SJSA1 (cell line): Measurements from ENCODE around the gene MBL2. TPM values are rescaled to one million over a fixed set of nuclear protein-coding genes. Genes with fewer than 3 reads are reported as not detected.

Experiments
- DNase-seq, 2 experiments: peaks; one replicate each; pipeline ENCODE4 v3.0.0-alpha.2; 2015 to 2020; ENCODE audit warnings: low spot score in 2 of 2, low read depth in 1 of 2
- H3K27ac ChIP-seq: fragments of 250-450 bp; sonication (Bioruptor Pico); 2 replicates; pipeline ENCODE4 v1.5.1; 2020; ENCODE audit warnings: mild to moderate bottlenecking, moderate library complexity
- H3K27me3 ChIP-seq: fragments of 250-450 bp; sonication (Bioruptor Pico); replicated peaks from 2 replicates; pipeline ENCODE4 v1.5.1; 2020; ENCODE audit warnings: mild to moderate bottlenecking, moderate library complexity
- H3K36me3 ChIP-seq: fragments of 250-450 bp; sonication (Bioruptor Pico); 2 replicates; pipeline ENCODE4 v1.5.1; 2020; ENCODE audit warnings: mild to moderate bottlenecking
- H3K4me1 ChIP-seq: fragments of 250-450 bp; sonication (Bioruptor Pico); replicated peaks from 2 replicates; pipeline ENCODE4 v1.6.1; 2021; ENCODE audit warnings: mild to moderate bottlenecking
- H3K4me3 ChIP-seq: fragments of 250-450 bp; sonication (Bioruptor Pico); 2 replicates; pipeline ENCODE4 v1.5.1; 2020; ENCODE audit warnings: mild to moderate bottlenecking
- H3K9me3 ChIP-seq: fragments of 250-450 bp; sonication (Bioruptor Pico); replicated peaks from 2 replicates; pipeline ENCODE4 v1.5.1; 2020; ENCODE audit warnings: mild to moderate bottlenecking
- total RNA-seq: library from RNA; depleted of rRNA; stranded (reverse); fragments of >200 nt; shearing (Covaris generic); gene quantifications from 2 replicates; pipeline ENCODE4 v1.2.3, GENCODE V29; 2014

Gene MBL2
- total RNA-seq, 1 experiment from 2014 or later = not detected

GRCh38 chr10:52779541-52780390, 7.2 kb upstream of the MBL2 start:
- Histone ChIP-seq H3K9me3 (no peaks in the 10 kb centered on the region), H3K4me3 (no peak overlapping the region), H3K4me1 (no peaks in the 10 kb centered on the region), H3K36me3 (no peaks in the 10 kb centered on the region), H3K27me3 (no peaks in the 10 kb centered on the region), H3K27ac (no peak overlapping the region)
- peak; percentile 30 to 59 for DNase-seq

- Histone ChIP-seq H3K4me3 (no peak overlapping the region), H3K27me3 (no peaks in the 10 kb centered on the region), H3K27ac (no peak overlapping the region), H3K4me1 (no peaks in the 10 kb centered on the region), H3K36me3 (no peaks in the 10 kb centered on the region), H3K9me3 (no peaks in the 10 kb centered on the region)
- no peak for DNase-seq
Observed at GRCh38 chr10:52778511-52779392, 6.2 kb upstream of the MBL2 start.

- Histone ChIP-seq H3K9me3 (no peaks in the 10 kb centered on the region), H3K27ac (no peak overlapping the region)
Observed at GRCh38 chr10:52777414-52777813, 4.8 kb upstream of the MBL2 start.

GRCh38 chr10:52776471-52776903, 3.9 kb upstream of the MBL2 start:
- no peak overlapping the region for H3K27ac ChIP-seq

More at GRCh38 chr10:52777414-52777813, 4.8 kb upstream of the MBL2 start:
- Histone ChIP-seq H3K27me3 (no peaks in the 10 kb centered on the region), H3K4me1 (no peaks in the 10 kb centered on the region), H3K36me3 (no peaks in the 10 kb centered on the region), H3K4me3 (no peak overlapping the region)
- no peak for DNase-seq

GRCh38 chr10:52775132-52775647, 2.6 kb upstream of the MBL2 start:
- H3K27ac ChIP-seq = no peak overlapping the region
- no peaks in the 10 kb centered on the region for H3K9me3 ChIP-seq
- no peaks in the 10 kb centered on the region for H3K27me3 ChIP-seq
- H3K4me3 ChIP-seq = no peak overlapping the region
- DNase-seq = no peak
- no peaks in the 10 kb centered on the region for H3K4me1 ChIP-seq
- H3K36me3 ChIP-seq = no peaks in the 10 kb centered on the region

More at GRCh38 chr10:52776471-52776903, 3.9 kb upstream of the MBL2 start:
- Histone ChIP-seq H3K27me3 (no peaks in the 10 kb centered on the region), H3K36me3 (no peaks in the 10 kb centered on the region), H3K4me3 (no peak overlapping the region), H3K9me3 (no peaks in the 10 kb centered on the region), H3K4me1 (no peaks in the 10 kb centered on the region)
- DNase-seq = no peak

GRCh38 chr10:52774600-52775106, 2.1 kb upstream of the MBL2 start:
- H3K36me3 ChIP-seq = no peaks in the 10 kb centered on the region
- H3K27me3 ChIP-seq = no peaks in the 10 kb centered on the region
- no peaks in the 10 kb centered on the region for H3K9me3 ChIP-seq
- H3K4me1 ChIP-seq = no peaks in the 10 kb centered on the region
- H3K27ac ChIP-seq = no peak overlapping the region
- no peak overlapping the region for H3K4me3 ChIP-seq
- no peak for DNase-seq

GRCh38 chr10:52774182-52774581, 1.6 kb upstream of the MBL2 start:
- Histone ChIP-seq H3K4me3 (no peak overlapping the region), H3K4me1 (no peaks in the 10 kb centered on the region), H3K9me3 (no peaks in the 10 kb centered on the region), H3K27ac (no peak overlapping the region), H3K27me3 (no peaks in the 10 kb centered on the region), H3K36me3 (no peaks in the 10 kb centered on the region)
- DNase-seq = no peak

- Histone ChIP-seq H3K4me3 (no peak overlapping the region), H3K4me1 (no peaks in the 10 kb centered on the region), H3K9me3 (no peaks in the 10 kb centered on the region), H3K36me3 (no peaks in the 10 kb centered on the region), H3K27me3 (0 out of 2 replicates have a peak, but pooled peaks cover 2% of the 10 kb centered on the region), H3K27ac (no peak overlapping the region)
- DNase-seq = no peak
Observed at GRCh38 chr10:52771534-52772445, 794 bp downstream of the MBL2 start.

GRCh38 chr10:52770904-52771303, 1.7 kb downstream of the MBL2 start:
- no peak for DNase-seq
- no peaks in the 10 kb centered on the region for H3K36me3 ChIP-seq
- H3K27me3 ChIP-seq = 0 out of 2 replicates have a peak, but pooled peaks cover 5% of the 10 kb centered on the region
- no peak overlapping the region for H3K4me3 ChIP-seq
- no peak overlapping the region for H3K27ac ChIP-seq
- H3K9me3 ChIP-seq = no peaks in the 10 kb centered on the region
- no peaks in the 10 kb centered on the region for H3K4me1 ChIP-seq

- Histone ChIP-seq H3K36me3 (no peaks in the 10 kb centered on the region), H3K27me3 (0 out of 2 replicates have a peak, but pooled peaks cover 5% of the 10 kb centered on the region), H3K4me3 (no peak overlapping the region), H3K4me1 (no peaks in the 10 kb centered on the region), H3K9me3 (no peaks in the 10 kb centered on the region), H3K27ac (no peak overlapping the region)
- no peak for DNase-seq
Observed at GRCh38 chr10:52769966-52770365, 2.6 kb downstream of the MBL2 start.

- no peak for DNase-seq
- Histone ChIP-seq H3K36me3 (no peaks in the 10 kb centered on the region), H3K4me3 (no peak overlapping the region), H3K27me3 (0 out of 2 replicates have a peak, but pooled peaks cover 5% of the 10 kb centered on the region), H3K27ac (no peak overlapping the region), H3K4me1 (no peaks in the 10 kb centered on the region), H3K9me3 (no peaks in the 10 kb centered on the region)
Observed at GRCh38 chr10:52768001-52768532, 4.5 kb downstream of the MBL2 start.

GRCh38 chr10:52762088-52762487, 10.5 kb downstream of the MBL2 start:
- H3K4me1 ChIP-seq = no peaks in the 10 kb centered on the region
- H3K4me3 ChIP-seq = no peak overlapping the region
- no peaks in the 10 kb centered on the region for H3K9me3 ChIP-seq
- H3K27me3 ChIP-seq = 0 out of 2 replicates have a peak, but pooled peaks cover 5% of the 10 kb centered on the region
- H3K27ac ChIP-seq = no peak overlapping the region
- no peak for DNase-seq
- no peaks in the 10 kb centered on the region for H3K36me3 ChIP-seq
